EL (cell line): ENCODE measurements around the gene CHMP4B.
A peak's percentile ranks its signal among the peaks of the same experiment; 100 is the strongest.

Source experiments
- DNase-seq: peaks from one replicate; pipeline ENCODE4 v3.0.0-alpha.2; 2016

CHMP4B gene

DNA sequence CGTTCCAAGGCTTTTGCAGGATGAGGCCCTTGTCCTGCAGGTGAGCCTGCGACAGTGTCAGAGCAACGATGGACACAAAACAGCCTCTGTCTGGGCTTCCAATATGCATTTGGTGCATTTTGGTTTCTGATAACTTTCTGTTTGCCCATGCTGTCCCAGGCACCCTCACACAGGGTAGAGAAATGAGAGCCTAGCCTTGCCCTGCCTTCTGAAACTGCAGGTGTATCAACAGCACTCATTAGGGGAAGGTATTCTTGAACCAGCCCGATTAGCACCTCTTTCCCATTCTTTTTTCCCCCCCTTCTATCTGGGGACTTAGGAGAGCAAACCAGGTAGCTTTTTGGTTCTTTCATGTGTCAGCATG, 30.3 kb downstream of the CHMP4B start:
- no peak for DNase-seq

DNA sequence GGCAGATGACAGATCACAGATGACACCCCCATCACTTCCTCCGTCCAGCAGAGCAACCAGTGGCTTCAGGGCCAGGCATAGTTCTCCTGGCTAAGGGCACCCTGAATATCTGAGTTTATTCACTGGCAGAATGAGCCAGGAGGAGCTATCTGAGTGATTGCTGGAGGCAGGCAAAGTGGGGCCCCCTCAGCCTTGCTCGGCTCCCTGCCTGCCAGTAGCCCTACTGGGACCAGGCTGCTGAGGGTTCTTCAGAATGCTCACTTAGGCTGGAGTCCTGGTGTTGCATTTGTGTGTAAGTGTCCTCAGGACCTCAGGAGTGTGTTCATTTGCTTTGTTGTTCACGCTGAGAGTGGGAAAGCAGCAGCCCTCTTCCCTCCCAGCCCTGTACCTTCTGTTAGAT, 31.2 kb downstream of the CHMP4B start:
- DNase-seq, result no peak

DNA sequence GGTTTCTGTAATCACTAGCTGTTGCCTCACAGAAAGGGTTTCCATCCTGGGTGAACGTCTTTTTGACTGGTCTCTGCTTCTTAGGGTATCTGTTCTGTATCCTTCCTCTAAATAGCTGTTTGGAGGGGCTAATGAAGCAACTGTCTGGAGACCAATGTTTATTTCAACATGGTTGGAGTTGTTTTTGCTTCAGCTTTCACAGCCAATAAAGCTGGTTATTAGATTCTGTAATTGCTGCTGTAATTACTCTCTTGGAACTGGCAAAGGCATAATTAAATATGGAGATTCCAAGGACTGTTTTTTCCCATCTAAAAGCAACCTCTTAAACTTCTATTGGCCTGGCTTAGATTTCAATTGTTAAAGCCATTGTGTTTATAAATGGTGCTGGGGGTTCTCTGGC, 31.9 kb downstream of the CHMP4B start:
- DNase-seq, result no peak

DNA sequence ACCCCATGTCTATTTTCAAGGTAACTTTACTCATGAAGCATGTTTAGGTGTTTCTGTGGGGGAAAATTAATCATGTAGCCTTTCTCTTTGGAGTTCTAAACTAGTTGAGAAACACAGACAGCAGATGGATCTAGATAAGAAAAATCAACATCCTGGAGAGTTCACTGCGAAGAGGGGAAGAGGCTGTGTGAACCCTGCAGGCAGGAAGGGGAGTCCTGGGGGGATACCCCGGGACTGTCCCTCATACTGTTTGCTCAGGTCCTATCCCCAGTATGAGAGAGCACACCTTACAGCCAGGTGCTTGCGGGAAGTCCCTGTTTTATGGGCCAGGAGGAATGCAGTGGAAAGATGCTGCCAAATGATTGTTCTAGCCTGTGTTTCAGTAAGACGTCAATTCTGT, 32.7 kb downstream of the CHMP4B start:
- DNase-seq, result no peak

DNA sequence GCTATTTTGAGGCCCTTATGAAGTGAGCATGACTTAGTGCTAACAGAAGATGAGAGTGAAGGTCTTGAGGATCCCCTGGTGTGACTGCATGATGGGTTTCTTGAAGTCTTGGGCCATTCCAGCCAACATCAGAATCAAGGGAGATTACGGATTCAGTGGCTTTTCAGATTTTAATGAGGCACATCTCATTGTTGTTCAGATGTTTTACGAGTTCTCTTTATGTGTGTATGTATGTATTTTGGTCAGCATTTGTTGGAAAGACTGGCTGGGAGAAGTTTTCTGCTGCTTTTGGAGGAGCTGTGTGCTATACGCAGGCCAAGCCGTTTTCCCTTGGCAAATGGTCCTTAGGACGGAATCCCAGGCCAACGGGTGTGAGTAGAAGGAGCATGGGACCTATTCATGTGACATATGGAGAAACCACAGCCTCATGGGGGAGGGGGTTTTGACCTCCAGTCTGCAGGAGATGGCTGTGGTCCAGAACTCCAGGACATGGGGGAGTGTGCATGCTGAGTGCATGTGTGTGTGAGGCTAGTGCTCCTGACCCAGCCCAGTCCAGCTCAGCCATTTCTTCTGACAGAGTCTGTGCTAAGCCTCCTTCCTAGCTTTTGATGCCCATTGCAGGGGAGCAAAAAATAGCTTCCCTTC, 35.3 kb downstream of the CHMP4B start:
- DNase-seq, result no peak

DNA sequence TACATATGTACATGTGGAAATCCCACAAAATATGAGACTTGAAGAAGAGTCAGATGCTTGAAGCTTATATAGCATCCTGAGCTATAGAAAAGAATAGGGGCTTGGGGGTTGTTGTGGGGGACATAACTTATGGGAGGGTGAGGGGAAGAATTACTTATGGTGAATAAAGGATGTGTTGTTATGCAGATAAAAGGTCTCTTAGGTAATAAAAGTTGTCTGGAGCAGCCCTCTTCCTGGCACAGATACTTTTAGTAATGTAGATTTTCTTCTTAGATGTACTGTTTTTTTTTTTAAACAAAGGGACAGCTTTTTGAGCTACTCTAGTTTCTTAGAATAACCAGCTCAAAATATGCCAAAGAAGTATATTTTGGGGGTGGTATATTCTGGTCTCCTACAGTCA, 35.9 kb downstream of the CHMP4B start:
- no peak for DNase-seq

DNA sequence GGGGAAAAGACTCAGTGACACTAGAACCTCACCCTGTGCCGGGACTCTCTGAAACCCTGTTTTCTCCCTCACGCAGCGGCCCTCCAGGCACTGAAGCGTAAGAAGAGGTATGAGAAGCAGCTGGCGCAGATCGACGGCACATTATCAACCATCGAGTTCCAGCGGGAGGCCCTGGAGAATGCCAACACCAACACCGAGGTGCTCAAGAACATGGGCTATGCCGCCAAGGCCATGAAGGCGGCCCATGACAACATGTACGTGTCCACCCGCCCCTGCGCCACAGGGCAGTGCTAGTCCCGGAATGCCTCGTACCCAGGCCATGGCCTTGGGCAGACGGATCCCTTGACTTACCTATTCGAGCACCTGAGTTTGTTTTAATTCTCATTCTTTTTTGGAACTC, 37.2 kb downstream of the CHMP4B start:
- DNase-seq, result no peak

DNA sequence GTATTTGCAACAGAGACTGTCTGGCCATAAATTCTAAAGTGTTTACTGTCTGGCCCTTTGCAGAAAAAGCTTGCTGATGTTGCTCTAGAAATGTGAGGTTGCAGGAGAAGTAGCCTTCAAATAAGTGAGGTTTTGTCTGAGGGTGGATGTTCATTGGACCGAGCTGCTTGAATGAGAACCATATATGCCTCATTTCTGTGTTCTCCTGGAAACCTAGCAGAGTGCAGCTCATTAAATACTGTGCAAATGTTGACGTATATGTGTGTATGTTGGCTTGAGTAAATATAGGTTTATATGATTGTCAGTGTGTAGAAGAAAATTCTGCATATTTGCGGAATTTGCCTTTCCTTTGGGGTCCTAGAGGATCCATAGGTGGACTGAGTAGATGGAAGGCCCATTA, 39.0 kb downstream of the CHMP4B start:
- DNase-seq, result no peak

DNA sequence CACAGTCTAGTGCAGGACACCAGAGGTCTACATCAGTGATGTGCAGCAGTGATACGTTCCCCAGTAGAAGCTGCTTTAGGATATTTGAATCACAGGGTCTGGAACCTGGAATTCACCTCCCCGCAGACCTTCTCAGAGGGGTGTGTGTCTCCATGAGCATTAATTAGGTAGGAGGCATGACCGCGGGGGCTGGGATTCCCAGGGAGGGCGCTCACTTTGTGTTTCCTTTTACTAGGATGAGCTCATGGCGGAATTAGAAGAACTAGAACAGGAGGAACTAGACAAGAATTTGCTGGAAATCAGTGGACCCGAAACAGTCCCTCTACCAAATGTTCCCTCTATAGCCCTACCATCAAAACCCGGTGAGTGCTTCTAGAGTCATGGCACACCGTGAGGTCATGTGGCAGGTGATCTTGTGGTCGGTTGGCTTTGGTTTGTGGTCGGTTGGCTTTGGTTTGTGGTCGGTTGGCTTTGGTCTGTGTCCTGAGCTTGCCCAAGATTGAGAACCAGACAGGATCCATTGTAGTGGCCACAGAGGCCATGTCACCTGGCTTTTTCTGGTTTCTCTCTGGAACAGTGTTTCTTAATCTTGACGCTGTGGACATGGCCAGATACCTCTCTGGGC, 40.8 kb downstream of the CHMP4B start:
- no peak for DNase-seq

DNA sequence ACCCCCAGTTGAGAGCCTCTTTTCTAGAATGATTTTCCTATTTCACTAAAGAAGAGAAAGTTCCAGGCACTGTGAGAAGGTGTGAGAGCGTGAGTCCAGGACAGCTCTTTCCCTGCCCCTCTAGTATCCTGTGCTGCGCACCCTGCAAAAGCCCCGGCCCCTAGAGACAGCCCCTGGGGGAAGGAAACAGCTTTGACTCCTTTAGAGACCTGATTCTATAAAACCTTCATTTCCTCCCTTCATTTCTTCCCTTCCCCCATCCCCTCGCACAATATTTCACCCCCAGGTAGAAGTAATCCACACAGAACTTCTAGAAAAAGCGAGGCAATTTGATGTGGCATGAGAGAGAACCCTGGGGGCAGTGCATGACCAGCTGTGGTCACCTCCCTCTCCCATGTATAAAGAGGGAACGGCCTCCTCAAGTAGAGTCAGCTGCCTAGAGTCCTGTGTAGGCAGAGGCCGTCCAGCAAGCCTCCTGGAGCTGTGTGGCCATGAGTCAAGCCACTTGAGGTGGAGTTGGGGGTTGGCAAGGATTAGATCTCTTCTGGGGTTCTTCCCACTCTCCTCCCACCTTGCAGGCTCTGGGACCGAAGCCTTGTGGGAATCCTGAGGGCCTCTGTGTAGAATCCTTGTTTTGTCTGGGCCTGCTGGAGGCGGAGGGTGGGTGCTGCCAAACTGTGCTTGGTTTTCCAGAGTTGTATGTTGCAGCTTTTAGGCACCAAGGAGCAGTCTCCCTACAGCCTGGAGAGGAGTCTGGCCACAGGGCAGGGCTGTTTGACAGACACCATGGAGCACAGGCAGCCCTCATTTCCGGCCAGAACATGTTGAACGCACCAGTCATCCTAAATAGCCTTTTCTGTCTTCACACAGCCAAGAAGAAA, 41.7 kb downstream of the CHMP4B start:
- no peak for DNase-seq

DNA sequence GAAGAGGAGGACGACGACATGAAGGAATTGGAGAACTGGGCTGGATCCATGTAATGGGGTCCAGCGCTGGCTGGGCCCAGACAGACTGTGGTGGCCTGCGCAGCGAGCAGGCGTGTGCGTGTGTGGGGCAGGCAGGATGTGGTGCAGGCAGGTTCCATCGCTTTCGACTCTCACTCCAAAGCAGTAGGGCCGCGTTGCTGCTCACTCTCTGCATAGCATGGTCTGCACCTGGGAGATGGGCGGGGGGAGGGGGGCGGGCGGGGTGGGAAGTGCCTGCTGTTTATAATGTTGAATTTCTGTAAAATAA, 42.3 kb downstream of the CHMP4B start:
- DNase-seq, result no peak

DNA sequence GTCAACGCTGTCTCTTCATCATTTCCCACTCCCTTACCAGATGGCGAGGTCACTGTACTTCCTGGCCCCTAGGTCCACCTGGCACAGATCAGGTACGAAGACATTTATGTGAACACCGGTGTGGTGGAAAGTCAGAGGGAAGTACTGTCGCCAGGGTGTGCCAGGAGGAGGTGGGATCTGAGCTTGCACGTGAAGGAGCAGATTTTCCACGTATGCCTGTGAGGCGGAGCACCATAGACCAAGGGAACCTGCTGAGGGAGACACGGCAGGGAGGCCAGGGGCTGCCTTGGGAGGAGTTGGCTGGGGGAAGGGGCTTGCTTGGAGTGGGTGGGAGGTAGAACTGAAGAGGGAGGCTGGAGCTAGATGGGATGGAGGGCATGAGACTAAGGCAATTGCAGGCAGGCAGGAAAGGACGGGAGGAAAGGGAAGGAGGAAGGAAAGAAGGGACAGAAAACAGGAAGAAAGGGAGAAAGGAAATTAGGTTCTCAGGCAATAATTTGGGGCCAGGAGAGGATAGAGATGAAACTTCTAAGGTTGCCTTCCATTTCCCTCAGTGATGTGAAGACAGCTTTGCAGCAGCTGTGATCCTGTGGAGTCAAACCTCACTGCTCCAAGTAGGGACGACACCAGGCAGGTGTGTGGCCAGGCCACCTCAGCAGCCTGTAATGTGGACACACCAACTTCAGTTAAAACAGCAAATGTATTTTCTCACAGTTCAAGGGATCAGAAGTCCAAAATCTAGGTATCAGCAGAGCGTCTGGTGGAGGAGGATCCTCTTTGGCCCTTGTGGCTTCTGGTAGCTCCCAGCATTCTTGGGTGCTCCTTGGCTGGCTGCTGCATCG, 46.8 kb downstream of the CHMP4B start:
- no peak for DNase-seq

DNA sequence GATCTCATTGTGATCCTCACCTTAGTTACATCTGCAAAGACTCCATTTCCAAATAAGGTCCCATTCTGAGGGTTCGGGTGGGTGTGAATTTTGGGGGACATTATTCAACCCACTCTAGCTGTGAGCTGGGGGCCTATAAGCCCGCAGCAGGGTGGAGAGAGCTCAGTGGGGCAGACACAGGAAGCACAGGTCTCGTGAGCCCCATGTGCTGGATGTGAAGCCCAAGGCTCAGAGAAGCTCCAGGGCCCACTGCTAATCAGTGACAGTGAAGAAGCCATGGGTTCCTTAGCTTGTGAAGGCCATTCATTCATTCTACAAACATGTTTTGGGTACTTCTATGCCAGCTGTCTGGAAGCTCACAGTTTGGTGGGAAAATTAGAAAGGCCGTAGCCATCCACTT, 47.5 kb downstream of the CHMP4B start:
- DNase-seq, result no peak

DNA sequence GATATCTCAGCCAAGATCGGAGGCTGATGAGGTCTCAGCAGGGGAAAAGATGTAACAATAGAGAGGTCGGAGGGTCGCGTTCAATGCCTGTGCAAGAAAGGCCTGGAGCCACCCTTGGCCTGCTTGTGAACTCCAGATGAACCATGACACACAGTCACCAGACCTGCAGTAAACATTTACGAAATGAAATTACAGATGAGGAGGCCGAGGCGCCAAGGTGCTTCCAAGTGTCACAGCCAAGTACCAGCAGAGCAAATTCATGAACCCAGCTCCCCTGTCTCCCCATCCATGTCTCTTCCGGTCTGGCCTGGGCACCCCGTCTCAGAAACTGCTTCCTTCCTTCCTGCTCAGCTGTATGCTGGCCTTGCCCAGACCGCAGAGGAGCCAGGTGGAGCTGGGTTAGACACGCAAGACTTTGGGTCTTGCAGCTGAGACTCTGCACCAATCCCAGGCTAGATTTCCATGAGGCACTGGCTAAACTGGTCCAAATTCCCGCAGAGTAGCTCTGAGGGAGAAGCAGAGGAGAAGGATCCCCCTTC, 48.1 kb downstream of the CHMP4B start:
- no peak for DNase-seq

DNA sequence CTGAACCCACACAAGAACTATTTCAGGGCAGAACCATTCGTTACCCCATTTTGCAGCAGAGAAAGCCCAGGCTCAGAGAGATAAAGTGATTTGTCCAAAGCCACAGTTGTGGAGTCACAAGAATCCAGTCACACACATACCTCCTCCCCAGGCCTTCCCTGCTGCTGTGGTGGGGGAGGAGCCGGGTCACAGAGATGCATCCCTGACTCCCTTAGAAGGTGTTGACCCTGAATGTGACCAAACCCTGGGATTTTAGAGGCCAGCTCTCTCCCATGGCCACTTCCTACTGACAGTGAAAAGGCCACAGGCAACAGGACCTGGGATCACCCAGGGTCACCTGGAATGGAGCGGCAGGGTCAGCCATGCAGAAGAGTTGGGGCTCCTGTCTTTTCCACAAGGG, 48.6 kb downstream of the CHMP4B start:
- no peak for DNase-seq

DNA sequence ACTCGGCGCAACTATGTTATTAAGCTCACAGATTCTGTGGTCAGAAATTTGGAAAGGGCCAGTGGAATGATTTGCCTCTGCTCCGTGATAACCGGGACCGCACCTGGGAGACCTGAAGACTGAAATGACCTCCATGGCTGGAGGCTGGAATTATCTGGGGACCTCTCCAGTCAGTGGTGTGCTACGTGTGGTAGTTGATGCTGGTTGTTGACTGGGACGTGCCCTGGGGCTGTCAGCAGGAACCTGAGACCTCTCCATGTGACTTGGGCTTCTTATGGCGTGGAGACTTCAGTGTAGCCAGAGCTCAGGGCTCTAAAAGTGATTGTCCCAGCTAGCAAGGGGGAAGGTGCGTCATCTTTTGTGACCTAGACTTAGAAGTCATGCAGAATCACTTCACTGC, 50.3 kb downstream of the CHMP4B start:
- no peak for DNase-seq

DNA sequence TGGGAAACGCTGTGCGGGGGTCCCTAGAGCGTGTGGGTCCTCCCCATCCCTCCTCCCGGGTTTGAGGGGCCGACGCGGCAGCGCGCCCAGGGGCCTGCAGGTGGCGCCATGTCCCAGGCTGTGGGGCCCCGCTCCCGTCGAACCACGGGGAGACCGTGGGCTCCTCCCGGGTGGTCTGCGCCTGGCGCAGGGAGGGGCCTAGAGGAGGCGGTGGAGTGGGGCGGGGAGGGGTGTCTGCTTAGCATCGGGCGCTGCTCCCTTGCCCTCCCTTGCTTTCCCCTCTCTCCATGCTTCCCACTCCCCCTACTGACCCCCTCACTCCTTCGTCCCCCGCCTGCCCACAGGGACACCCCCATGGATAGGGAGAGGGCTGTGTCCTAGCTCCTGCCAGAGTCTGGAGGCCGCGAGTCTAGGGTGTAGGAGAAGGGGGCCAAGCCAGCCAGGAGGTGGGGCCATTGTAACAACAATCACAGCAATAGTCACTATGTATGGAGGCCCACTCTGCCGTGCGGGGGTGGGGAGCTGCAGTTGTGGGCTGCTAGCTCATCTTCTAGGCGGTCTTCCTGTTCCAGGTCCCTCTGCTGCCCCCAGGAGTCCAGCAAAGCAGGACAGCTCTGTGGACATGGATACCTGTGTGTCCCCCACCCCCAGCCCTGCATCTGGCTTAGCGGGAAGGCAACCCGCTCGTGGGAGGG, 51.7 kb downstream of the CHMP4B start:
- DNase-seq, result peak; percentile 73

DNA sequence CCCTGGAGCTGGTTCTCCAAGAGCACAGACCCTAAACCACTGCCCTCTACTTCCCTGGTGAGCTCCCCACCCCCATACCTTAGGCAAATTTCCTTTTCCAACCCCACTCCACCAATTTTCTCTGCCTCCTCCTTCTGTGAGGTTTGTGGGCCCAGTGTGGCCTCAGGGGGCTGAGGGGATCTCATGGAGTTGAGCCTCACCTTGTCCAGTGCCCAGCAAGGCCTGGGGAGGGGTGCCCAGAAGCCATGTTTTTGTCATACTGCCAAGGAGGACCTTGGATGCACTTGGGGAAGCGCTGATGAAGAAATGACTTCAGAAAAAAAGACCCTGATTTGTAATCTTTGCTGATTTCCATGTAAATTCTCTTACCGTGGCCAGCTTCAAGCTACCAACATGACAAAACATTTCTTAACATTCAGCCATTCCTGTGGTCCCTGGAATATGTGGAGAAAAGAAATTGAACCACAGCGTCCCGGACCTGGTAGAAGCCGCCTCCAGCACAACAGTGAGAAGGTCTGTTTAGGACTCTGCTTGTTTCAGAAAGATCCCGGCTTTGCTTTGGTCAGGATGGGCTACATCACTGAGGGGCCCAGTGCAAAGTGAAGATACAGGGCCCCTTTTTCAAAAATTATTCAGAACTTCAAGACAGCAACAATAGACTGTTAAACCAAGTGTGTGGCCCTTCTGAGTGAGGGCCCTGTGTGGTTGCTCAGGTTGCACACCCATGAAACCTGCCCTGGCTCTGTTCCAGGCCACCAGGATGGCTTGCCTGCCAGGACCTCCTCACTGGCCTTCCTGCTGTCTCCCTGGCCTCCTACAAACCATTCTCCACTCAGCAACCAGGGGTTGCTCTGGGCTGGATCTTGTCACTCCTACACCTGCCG, 52.5 kb downstream of the CHMP4B start:
- no peak for DNase-seq

DNA sequence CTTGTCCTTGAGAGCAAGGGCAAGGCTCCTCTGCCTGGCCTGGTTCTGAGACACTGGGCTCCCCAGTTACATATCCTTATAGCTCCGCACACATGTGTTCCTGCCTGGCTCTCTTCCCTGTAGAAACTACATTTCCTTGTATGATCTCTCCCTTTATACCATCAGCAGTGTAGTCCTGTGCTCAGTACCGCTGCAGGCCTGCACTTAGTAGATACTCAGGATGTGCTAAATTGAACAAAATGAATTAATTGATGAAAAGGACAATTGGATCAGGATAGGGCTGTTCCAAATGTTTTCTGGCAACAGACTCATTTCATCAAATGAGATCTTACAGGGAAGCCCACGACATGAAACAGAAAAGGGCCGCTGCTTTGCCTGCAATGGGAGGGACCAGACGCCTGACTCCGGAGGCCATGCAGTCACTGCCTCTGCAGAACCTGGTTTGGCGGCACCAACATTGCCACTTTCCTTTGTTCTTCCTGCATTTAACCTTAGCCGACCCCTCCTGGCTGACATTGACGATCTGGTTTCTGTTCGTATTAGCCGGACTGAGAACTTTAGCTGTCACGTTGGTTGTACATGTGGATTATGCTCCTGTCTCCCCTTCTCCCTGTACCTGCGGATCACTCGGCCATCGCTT, 53.3 kb downstream of the CHMP4B start:
- no peak for DNase-seq

DNA sequence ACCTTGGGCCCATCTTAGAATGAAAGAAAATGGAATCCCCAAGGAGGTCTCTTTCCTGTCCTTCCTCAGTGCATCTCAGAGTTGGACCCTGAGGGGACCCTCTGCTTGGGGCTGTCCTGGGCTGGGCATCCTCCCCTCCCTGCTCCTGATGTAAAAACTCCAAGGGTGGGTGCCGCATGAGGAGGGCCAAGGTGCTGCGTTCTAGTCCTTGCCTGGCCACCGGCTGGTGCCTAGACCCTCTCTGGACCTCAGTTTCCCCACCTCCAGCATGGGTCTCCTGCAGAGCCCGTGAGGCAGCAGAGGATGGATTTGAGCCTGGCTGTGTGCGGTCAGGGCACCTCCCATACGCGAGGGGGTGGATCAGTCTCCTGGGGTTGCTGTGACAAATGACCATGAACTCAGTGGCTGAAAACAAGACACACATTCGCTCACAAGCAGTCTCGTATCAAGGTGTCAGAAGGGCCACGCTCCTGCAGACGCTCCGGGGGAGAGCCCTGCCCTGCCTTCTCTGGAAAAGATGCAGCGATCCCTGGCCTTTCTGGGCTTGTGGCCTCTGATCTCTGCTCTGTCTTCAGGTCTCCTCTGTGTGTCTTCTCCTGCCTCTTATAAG, 54.7 kb downstream of the CHMP4B start:
- DNase-seq, result no peak
